ENCODE measurements around the gene RNASE9.

DNA sequence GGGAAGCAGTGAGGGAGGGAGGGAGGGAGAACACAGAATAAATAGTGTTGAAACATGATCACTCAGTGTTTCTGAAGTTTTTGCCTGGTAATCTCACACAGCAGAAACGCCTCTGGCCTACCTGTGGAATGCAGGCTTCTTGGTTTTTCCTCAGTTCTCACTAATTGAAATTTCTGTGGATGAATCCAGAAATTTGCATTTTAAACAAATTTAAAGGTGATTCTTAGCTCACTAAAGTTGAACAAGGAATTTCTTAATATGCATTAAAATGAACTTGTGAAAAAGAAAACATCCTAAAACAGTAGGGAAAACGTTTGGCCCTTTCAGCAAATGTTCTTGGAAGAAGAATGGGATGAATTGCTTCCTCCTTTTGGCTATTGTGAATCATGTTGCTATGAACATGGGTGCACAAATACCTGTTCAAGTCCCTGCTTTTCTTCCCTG is 1.4 kb downstream of the RNASE9 start:
- TF ChIP-seq, protein P1, sequence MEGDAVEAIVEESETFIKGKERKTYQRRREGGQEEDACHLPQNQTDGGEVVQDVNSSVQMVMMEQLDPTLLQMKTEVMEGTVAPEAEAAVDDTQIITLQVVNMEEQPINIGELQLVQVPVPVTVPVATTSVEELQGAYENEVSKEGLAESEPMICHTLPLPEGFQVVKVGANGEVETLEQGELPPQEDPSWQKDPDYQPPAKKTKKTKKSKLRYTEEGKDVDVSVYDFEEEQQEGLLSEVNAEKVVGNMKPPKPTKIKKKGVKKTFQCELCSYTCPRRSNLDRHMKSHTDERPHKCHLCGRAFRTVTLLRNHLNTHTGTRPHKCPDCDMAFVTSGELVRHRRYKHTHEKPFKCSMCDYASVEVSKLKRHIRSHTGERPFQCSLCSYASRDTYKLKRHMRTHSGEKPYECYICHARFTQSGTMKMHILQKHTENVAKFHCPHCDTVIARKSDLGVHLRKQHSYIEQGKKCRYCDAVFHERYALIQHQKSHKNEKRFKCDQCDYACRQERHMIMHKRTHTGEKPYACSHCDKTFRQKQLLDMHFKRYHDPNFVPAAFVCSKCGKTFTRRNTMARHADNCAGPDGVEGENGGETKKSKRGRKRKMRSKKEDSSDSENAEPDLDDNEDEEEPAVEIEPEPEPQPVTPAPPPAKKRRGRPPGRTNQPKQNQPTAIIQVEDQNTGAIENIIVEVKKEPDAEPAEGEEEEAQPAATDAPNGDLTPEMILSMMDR (IDR thresholded peaks at IDR 0.05; ENCODE audit: poor library complexity) = no peak
- TF ChIP-seq EZH2phosphoT487 (IDR thresholded peaks at IDR 0.05; ENCODE audit: low read depth, severe bottlenecking, unreplicated experiment) (no peak), EZH2 (IDR thresholded peaks at IDR 0.05; ENCODE audit: borderline replicate concordance) (no peak)
